GM12892 (cell line): Measurements from ENCODE around the gene LMX1A.

Experiments used
- POLR2A ChIP-seq: IDR thresholded peaks from 2 replicates; pipeline ENCODE4 v1.6.1; 2011; ENCODE audit warnings: low read depth, low read length, control low read depth
- POLR2AphosphoS5 ChIP-seq: IDR thresholded peaks from 2 replicates; pipeline ENCODE4 v1.6.1; 2011; ENCODE audit warnings: low read depth, low read length, control low read depth
- TAF1 ChIP-seq: IDR thresholded peaks from 2 replicates; pipeline ENCODE4 v1.6.1; 2011; ENCODE audit warnings: low read depth, mild to moderate bottlenecking, control low read depth, low read length, borderline replicate concordance

DNA sequence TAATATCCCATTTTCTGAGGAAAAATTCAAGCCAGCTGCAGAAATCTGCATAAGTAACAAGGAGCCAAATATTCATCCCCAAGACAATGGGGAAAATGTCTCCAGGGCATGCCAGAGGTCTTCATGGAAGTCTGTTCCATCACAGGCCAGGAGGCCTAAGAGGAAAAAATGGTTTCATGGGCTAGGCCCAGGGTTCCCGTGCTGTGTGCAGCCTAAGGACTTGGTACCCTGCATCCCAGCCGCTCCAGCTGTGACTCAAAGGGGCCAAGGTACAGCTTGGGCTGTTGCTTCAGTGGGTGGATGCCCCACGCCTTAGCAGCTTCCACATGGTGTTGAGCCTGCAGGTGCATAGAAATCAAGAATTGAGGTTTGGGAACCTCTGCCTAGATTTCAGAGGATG is 173.5 kb downstream of the LMX1A start:
- no peak for TF ChIP-seq POLR2A
- TF ChIP-seq POLR2AphosphoS5, result no peak
- no peak for TF ChIP-seq TAF1
